ENCODE measurements around the gene ZNF584.

DNA sequence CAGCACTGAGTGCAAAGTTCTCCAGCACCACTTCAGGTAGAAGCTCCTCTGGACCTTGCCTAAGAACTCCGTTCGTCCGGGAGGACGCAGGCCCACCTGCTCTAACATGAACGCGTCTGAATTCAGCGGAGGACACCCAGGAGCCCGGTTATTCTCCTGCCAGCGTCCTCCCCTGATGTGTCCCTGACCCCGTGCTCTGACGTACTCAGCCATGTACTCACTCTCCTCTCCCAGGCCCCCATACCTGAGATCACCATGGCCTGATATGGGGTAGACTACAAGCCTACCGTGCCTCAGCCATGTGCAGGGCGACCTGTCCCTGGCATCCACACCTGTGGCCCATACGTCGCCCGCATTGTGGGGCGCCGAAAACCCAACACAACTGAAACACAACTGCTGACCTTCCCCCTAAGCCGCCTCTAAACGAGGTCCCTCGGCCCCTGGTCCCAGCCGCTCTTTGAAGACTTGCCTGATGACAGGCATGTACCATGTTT, 744 bp upstream of the ZNF584 start:
- no peak for TF ChIP-seq POLR2A (IDR thresholded peaks at IDR 0.05; ENCODE audit: low read length)
- no peak for TF ChIP-seq GATA1 (IDR thresholded peaks at IDR 0.05; ENCODE audit: low read depth, low read length)

Measured in erythroblast (primary cell).